Dedifferentiated amniotic fluid mesenchymal stem cell (primary cell): Measurements from ENCODE around the gene CKAP2L.
"Not testable (repeated sequence)": the region's sequence is repeated elsewhere in the genome, so short reads cannot be mapped to it uniquely, and the experiment has no call there.

Source experiments
- DNase-seq: peaks from one replicate; pipeline ENCODE4 v3.0.0-alpha.2; 2016; ENCODE audit errors: extremely low spot score

CKAP2L gene

DNA sequence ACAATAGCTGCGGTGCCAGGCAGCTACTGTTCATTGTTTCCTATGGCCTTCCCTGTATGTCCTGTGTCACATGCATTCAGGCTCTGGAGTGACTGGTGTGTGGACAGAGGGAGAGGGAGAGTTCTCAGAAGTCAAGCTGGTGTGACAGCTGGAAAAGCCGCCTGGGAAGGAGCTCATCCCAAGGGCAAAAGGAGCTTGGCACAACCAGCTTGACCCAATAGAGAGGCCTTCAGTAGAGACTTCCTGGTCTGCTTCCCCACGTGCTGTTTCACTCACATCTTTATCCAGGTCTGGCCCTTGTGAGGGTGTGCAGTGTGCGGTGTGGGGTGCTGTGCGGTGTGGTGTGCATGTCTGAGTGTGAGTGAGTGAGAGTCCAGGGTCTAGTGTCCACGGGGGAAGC lies 54.7 kb downstream of the CKAP2L start:
- DNase-seq: no peak

DNA sequence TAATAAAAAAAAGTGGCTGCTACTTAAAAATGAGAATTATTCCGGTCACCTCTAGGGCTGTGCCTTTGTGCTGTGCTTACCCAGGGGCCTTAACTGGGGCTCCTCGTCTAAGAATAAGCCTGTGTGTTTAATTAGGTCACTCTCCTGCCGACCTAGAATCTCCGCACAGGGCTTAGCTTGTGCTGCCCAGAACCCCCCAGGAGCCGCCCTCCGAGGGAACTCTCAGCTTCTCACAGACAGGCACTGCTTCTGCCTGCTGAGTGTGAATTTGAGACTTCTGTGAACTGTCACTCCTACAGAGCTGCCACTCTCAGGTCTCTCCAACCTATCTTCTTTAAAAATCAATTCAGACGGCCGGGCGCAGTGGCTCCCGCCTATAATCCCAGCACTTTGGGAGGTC lies 55.4 kb downstream of the CKAP2L start:
- no peak for DNase-seq

DNA sequence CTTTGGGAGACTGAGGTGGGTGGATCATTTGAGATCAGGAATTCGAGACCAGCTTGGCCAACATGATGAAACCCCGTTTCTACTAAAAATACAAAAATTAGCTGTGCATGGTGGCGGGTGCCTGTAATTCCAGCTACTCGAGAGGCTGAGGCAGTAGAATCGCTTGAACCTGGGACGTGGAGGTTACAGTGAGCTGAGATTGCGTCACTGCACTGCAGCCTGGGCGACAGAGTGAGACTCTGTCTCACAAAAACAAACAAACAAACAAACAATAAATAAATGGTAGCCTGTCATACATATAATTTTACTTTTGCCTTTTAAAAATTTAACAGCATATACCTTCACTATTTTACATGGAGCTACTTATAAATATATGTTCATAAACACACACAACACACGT lies 57.5 kb downstream of the CKAP2L start:
- not testable (repeated sequence) for DNase-seq

DNA sequence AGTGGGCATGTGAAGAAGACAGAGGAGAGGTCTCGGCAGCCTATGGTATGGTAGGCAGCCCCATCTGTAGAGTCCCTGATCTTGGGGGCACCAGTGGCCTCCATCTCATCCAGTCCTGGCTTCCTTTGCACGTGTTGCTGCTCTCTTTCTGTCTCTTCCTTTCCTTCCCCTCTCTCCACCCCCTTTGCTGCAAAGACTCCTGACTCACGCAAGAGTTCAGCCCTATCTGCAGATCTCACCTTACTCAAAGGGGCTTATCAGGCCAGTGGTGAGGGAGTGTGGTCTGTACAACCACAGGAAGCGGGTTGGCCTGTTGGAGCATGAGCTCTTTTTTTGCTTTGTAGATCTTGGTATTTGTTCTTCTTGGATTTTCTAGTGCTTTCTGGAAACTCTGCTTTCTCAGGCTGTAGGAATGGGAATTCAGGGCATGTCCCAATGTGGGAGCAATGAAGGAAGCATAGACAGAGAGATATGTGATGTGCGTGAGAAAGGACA lies 58.2 kb downstream of the CKAP2L start:
- no peak for DNase-seq

DNA sequence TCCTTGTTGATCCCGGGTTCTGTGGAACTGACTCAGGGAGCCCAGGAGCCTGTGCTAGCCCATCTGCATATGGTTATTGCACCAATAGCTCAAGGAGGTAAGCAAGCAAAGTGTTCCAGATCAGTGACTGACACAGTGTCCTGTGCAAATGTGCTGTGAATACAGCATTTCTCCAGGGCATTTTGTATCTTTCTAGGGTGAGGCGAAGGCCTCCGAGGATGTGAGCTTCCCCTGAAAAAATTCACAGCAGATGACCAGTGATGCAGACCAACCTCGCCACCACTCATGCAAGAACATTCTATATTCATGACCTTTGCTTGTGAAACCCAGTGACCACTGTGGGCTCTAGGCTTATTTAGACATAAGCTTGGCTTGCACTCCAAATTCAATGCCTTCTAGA lies 58.8 kb downstream of the CKAP2L start:
- DNase-seq: no peak

DNA sequence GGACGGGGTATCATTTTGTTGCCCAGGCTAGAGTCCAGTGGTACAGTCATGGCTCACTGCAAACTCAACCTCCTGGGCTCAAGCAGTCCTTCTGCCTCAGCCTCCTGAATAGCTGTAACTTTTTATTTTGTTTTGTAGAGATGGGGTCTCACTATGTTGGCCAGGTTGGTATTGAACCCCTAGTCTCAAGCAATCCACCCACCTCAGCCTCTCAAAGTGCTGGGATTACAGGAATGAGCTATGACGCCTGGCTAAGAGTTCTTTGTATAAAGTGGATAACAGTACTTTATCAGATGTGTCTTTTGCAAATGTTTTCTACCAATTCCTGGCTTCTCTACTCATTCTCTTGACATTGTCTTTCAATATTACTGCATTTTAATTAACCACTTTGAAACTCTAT lies 60.7 kb downstream of the CKAP2L start:
- DNase-seq: no peak

DNA sequence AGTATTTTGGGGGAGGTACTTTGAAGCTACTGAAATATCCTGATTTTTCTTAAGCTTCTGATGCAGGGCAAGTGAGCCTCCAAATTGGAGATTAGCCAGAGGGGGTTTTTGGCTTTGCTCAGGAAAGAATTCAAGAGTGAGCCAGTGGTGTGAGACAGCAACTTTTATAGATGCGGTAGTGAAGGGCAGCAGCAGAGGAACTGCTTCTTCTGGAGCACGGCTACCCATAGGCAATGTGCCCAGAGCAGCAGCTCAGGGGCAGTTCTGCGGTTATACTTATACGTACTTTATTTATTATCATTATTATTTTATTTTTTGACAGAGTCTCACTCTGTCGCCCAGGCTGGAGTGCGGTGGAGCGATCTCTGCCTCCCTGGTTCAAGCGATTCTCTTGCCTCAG lies 63.4 kb downstream of the CKAP2L start:
- DNase-seq: no peak

DNA sequence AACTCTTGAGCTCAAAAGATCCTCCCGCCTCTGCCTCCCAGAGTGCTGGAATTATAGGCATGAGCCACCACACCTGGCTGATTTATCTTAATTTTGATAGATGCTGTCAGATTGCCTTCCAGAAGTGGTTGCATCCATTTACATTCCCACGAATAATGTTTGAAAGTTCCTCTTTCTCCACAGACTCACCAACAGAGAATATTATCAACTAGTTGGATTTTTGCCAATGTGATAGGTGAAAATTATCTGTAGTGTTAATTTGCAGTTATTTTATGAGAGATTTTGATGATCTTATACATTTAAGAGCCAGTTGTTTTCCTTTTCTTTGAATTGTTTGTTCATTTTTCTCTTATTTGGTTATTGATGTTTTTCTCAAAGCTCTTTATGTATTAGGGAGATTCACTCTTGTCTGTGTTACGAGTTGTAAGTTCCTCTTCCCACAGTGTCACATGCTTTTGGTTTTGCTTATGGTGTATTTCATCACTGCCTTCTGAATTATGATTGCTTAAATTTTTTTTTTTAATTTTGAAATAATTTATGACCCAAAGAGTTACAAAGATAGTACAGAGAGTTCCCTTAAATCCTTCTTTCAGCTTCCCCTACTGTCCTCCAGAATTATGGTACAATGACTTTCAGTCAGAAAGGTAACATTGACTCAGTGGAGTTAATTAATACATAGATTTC lies 64.3 kb downstream of the CKAP2L start:
- DNase-seq: no peak

DNA sequence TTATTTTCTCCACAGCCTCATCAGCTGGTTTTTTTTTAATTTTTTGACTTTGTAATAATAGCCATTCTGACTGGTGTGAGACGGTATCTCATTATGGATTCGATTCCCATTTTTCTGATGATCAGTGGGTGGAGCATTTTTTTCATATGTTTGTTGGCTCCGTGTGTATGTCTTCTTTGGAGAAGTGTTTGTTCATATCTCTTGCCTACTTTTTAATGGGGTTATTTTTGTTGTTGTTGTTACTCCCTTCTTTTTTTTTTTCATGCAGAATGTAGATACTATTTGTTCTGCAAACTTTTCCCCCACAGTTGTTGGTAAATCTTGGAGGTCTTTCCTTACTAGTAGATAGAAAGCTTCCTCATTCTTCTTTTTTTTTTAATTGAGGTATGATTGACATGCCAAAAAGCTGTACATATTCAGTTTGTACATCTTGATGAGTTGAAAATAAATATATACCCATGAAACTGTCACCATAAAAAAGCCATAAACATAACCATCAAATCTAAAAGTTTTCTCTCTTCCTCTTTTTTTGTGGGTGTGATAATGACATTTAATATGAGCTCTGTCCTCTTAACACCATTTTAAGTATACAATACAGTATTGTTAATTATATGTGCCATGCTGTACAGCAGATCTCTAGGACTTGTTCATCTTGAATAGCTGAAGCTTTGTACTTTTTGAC lies 65.4 kb downstream of the CKAP2L start:
- DNase-seq: no peak

DNA sequence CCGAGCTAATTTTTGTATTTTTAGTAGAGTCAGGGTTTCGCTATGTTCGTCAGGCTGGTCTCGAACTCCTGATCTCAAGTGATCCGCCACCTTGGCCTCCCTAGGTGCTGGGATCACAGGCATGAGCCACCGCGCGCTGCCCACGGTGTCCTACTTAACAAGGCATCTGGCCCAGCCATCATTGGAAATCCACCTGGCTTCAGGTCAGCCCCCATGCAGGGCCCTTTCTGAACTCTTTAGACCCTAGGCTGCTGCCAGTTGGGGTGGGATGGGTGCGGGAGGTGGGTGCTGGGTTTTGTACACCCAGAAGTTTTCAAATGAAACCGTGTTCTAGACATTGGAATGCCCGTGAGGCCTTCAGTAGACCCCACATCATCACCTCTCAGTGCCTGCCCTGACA lies 70.2 kb downstream of the CKAP2L start:
- DNase-seq: no peak

DNA sequence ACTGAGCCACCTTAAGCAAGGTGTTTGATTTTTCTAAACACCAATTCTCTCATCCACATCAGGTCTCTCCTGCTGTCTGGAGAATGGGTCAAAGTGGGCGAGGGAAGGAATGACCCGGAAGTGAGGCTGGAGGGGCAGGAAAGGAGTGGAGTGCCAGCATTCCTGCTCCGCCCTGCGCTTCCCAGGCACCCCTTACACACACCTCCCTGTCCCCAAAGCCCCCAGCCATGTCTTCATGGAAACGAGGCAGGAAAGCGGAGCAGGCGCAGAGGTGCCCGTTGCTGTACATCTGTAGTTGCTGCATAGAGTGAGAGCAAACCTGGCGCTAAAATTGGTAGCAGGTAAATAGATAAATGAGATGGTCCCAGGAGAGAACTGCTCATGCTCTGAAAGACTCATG lies 70.8 kb downstream of the CKAP2L start:
- no peak for DNase-seq

DNA sequence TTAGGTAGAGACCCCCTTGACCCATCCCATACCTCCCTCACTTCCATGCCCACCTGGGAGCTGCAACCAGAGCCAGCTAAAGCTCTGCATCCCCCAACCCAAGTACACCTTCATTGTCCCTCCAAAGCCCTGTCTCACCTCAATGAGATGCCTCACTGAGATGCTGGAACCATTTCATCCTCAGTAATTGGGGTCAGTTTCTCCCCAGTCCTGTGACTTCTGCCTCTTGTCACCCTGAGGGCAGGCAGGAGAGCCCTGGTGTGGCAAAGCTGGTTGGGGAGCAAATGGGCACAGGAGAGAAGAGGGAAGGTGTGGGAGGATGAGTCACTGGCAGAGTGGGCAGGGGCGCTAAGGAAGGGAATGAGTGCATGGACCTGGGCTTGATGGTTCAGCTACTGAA lies 71.5 kb downstream of the CKAP2L start:
- no peak for DNase-seq

DNA sequence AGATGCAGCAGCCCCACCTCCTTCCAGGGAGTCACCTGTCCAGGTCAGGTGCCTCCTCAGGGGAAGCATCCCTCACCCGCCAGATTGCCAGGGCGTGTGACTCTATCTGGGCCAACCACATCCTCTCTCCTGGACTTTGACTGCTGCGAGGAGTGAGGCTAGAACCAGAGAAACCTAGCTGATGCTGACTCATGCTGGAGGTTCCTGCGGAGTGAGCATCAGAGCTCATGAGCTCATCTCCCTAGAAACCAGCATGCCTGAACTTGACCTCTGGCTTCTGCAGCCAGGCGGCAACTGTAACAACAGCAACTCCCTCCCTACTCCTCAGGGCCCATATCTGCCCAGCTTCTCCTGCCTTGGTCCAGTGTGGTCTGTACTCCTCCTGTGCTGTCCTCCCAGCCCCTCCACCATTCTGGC lies 71.9 kb downstream of the CKAP2L start:
- DNase-seq: peak; percentile 76

DNA sequence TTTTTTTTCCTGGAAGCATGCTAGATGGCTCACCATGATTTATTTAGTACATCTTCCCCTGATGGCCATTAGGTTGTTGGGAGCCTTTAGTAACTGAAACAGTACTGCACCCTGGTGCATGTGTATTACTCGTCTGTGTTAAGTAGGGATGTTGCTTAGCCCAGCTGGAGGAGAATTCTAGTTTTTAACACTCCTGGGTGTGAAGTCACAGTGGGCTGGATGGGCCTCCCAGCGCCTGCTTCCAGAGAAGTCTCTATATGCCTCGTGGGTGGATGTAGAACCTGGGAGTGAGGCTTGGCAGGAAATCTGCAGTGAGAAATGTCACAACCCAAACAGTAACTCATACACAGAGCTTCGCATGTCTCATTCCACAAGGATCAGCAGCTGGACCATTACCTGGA lies 72.5 kb downstream of the CKAP2L start:
- no peak for DNase-seq

DNA sequence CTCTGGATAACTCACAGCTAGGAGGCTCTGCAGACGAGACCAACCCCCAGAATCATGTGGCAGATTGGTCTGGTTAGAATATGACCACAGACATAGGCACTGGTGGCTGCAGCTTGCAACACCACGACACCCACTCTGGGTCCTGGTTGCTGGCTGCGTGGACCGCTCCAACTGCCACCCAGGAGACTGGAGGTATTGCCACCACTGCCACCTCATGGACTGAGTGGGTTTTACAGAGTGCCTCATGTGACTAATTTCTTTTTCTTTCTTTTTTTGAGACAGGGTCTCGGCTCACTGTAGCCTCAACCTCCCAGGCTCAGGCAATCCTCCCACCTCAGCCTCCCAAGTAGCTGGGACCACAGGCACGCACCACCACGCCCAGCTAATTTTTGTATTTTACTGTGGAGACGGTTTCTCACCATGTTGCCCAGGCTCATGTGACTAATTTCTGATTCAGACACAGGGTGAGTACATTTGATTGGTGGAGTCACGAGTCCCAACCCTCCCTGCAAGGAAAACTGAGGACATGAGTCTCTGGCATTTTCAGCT lies 73.5 kb downstream of the CKAP2L start:
- DNase-seq: peak; percentile 39

DNA sequence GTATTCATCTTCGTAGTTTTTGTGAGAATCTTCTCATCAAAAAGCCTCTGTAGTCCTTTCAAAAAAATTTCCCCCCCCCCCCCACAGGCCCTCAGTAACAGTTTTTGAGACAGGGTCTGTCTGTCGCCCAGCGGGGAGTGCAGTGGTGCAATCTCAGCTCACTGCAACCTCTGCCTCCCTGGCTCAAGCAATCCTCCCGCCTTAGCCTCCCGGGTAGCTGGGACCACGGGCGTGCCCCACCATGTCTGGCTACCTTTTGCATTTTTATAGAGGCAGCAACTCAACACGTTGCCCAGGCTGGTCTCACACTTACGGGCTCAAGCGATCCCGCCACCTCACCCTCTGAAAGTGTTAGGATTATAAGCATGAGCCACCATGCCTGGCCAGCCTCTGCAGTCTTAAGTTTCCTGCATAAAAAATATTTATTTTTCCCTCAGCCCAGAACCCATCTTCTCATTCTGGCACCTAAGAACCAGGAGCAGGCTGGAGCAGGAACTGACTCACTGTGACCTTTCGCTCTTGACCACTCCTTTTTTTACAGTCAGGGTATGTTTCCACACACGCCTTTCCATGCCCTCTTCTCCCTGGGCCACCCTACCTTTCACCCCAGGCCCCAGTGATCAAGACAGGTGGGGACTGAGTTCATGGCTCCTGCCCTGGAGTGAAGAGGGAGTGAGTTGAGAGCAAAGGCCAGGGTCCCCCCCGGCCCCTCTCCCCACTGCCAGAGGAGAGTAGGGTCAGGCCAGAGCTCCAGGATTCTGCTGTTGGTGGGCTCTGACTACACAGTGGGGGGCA lies 76.1 kb downstream of the CKAP2L start:
- no peak for DNase-seq

DNA sequence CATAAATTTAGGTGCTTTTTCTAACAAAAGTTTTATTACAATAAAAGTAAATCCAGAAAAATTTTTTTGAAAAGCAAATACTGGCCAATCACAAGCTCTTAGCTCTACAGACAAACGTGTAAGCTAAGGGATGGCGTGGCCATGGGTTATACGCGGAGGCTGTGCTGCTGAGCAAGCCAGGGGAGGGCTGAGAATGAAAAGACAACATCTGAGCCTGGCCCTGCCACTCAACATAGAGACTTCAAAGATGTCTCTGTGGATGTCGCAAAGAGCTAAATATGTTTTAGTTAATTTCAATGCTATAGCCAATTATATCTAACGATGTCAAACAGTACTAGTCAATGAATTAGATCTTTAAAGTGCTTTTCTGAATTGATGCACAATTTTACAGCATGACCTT lies 76.9 kb downstream of the CKAP2L start:
- DNase-seq: no peak
